ENCODE measurements around the gene RNASEH2A.

The RNASEH2A gene

GRCh38 chr19:12806242-12807081 is at the start of gene RNASEH2A:
RNASEH2A (plus strand) TSS chr19:12806584; CDS start chr19:12806674, 90 bp downstream.
- DNase-seq (ENCODE audit: low spot score) = peak; percentile 83

DNA sequence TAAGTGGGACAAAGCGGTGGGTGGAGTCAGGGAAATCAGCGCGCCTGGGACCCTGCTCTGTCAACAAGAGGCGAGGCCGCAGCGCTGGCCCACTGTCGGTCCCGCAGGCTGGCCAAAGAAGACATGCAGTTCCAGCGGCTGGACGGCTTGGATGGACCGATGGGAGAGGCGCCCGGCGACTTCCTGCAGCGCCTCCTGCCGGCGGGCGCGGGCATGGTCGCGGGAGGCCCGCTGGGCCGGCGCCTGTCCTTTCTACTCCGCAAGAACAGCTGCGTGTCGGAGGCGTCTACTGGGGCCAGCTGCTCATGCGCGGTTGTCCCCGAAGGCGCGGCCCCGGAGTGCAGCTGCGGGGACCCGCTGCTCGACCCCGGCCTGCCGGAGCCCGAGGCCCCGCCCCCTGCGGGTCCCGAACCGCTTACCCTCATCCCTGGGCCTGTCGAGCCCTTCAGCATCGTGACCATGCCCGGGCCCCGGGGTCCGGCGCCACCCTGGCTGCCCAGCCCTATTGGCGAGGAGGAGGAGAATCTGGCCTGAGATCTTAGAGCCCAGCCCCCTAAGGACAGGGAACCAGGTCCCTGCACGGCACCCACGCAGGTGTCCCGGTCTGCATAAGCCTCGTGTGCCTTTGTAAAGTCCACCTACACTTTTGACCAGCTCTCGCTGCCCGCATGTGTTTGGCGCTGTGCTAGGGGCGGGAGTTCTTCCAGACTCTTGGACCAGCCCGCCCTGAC is 48.7 kb upstream of the RNASEH2A start:
- DNase-seq (ENCODE audit: low spot score) = peak; percentile 85

GRCh38 chr19:12759686-12760085 is 46.7 kb upstream of the RNASEH2A start:
- DNase-seq (ENCODE audit: low spot score) = no peak

DNA sequence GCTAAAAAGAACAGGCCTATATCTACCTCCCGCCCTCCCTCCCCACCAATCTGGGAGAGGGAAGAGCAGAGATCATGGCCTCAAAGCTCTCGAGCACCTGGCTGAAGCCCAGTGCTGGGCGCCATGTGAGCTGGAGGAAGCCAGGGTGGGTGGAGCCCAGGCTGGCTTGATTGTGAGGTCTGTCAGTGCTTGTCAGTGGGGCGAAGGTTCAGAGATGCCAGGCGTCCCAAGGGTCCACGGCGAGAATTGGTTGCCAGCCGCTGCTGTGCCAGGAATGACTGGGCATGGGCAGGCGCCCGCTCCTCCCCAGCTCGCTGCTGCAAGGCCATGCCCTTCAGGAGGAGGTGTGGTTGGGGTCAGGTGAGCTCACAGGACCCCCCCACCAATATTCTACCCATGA is 43.3 kb upstream of the RNASEH2A start:
- no peak for DNase-seq (ENCODE audit: low spot score)

DNA sequence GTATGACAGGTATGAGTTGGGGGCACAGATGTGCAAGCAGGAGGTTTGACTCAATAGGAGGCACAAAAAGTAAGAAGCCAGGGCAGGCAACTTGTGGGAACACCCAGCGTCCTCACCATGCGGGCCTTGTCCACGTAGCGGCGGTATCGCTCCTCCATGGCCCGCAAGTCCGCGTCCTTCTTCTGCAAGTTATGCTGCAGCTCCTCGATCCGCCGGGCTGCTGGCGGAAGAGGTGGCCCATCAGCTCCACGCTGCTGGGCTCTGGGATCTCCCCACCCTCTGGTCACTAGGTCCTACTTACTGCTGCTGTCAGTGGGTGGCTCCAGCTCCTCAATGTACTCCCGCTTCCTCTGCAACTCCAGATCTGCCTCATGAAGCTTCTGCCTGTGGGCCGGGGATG is 41.7 kb upstream of the RNASEH2A start:
- DNase-seq (ENCODE audit: low spot score) = no peak

DNA sequence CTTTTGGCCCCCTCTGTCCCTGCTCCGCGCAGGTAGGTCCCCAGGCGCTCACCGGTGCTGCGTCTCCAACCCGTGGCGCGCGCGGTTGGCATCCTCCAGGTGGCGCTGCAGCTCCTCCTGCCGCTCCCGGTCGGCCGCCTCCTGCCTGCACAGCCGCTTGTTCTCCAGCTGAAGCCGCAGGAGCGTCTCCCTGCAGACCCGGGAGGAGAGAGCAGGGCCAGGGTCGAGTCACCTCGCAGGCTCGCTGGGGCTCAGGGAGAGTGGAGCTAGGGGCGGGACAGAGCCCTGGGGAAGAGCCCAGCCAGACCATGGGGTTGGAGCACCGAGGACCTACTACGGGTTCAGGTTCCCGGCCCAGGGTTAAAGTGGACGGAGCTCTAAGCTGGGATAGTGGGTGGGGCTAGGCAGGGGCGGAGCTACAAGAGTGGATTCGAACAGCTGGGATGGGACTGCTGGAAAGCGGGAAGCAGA is 40.3 kb upstream of the RNASEH2A start:
- DNase-seq (ENCODE audit: low spot score) = peak; percentile 91

DNA sequence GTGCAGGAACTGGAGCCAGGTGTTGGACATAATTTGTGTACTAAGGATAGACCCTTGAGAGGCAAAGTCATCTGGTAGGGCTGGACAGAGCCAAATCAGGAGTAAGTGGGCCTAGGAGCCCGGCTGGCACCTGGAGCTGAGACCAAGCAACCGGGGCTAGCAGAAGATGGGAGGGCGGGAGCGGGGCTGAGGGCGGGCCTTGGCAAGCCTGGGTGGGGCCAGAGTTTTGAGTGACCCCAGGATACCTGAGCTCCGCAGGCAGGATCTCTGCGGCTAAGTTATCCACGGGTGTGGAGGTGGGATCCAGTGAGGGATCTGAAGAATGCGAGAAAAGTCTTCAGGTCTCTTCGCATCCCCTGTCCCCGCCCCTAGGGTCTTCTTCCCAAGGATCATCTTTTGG is 39.2 kb upstream of the RNASEH2A start:
- DNase-seq (ENCODE audit: low spot score) = no peak

DNA sequence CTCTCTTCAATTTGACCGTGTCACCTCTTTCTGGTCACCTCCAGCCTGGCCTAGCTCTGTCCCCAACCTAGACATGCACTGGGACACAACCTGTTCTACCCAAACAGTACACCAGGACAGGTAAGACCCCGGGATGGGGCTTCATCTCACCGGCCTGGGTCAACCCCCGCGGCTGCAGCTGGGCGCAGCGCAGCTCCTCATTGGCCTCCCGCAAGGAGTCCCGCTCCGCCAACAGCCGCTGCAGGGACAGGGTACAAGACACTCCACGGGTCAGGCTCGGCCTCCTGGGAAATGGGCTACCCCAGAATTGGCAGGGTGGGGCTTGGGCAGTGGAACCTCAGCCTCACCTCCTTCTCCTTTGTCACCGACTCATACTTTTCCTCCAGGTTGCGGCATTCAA is 38.7 kb upstream of the RNASEH2A start:
- DNase-seq (ENCODE audit: low spot score) = no peak

GRCh38 chr19:12769689-12770088 is 36.7 kb upstream of the RNASEH2A start:
- no peak for DNase-seq (ENCODE audit: low spot score)

GRCh38 chr19:12770922-12771321 is 35.5 kb upstream of the RNASEH2A start:
- DNase-seq (ENCODE audit: low spot score) = no peak

- DNase-seq (ENCODE audit: low spot score) = no peak
Observed at GRCh38 chr19:12772323-12772722, 34.1 kb upstream of the RNASEH2A start.

GRCh38 chr19:12773571-12773970 is 32.8 kb upstream of the RNASEH2A start:
- no peak for DNase-seq (ENCODE audit: low spot score)

- DNase-seq (ENCODE audit: low spot score) = no peak
Observed at GRCh38 chr19:12774588-12775555, 31.5 kb upstream of the RNASEH2A start, which contains the start of gene HOOK2. HOOK2 (minus strand) TSS chr19:12775552; CDS start chr19:12775449, 103 bp downstream.

DNA sequence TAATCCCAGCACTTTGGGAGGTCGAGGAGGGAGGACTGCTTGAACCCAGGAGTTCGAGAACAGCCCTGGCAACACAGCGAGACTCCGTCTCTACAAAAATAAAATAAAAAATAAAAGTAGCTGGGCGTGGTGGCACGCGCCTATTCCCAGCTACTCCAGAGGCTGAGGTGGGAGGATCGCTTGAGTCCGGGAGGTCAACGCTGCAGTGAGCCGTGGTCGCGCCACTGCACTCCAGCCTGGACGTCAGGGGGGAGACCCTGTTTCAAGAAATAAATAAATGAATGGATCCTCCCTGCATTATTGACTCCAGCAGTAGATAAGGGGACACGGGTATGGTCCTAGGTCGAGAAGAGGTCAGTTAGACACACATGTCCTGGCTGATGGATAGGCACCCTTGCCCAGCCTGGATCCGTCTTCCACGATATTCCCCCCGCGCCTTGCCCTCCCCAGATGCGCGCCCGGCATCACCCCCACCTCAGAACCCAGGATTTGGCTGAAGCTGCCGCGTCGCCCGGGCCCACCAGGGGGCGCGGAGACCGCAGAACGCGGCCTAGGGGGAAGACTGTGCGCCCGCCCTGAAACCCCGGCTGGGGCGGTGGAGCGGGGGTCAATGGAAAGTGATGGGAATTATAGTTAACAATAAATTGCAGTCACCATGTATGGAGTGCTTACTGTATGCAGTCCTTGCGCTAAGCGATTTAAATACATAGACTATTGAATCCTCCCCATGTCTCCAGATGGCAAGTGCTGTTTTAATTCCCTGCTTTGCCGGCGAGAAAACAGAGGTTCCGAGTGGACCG is 29.0 kb upstream of the RNASEH2A start:
- DNase-seq (ENCODE audit: low spot score) = peak; percentile 82

DNA sequence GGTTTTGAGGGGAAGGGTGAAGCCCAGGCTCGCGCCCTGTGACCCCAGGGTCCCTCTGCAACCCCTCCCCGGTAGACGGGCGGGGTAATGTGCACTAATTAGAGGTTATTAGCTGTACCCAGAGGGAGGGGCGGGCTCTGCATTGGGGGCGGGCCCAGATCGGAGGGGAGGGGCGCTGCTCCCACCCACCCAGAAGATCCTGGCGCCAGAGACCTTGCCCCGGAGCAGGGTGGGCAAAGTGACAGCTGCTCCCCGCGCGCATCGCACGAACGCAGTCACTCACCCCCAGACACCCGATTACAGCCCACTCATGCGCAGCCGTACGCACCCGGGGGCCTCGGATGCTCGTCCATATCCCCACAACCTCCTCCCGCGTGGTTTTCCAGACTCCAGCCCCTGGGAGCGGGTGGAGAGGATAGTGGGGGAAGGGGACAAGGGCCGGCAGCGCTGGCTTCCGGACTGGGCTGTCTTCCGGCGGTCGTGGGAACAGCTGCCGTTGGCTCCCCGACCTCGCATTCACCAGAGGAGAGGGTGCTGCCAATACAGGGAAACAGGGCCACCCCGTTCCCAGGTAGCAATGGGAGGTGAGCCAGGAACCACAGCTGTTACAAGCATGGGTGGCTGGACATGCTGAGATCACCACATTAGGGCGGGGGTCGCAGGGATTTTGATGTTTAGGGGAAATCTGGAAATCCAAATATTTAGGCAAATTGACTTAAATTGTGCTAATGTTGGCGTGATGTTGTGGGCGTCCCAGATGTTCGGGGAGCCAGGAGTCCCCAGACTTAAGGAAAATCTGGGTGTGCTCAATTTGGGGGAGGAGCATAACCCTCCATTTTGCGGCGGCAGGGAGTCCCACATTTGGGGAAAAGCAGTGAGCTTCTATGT is 28.1 kb upstream of the RNASEH2A start:
- peak; percentile 67 for DNase-seq (ENCODE audit: low spot score)

- DNase-seq (ENCODE audit: low spot score) = no peak
Observed at GRCh38 chr19:12778905-12779161, 27.6 kb upstream of the RNASEH2A start.

DNA sequence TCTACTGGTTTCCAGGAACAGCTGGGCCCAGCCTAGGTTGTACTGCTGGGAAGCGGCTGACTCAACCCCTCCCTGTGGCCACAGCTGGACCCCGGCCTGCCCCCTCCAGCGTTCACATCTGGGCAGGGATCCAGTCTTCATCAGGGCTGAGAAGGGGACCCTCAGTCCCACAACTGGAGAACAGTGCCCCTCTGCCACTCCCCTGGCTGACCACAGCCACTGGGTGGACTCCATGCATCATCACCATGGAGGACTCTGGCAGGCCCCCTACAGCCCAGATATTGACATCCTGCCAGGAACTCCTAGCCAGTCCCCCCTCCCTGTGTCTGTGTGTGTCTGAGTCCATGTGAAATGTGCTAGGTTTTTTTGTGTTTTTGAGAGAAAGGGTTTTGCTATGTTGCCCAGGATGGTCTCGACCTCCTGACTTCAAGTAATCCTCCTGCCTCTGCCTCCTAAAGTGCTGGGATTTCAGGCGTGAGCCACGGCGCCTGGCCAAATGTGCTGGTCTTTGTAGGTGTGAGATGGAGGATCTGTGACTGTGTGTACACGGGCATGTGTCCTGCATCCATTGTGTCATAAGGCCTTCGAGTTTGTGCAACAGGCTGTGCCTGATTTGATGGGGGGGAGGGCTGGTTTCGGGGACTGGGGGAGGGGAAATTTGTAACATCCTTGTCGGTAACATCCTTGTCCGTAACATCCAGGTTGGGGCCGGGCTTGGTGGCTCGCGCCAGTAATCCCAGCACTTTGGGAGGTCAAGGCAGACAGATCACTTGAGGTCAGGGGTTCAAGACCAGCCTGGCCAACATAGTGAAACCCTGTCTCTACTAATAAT is 27.0 kb upstream of the RNASEH2A start:
- DNase-seq (ENCODE audit: low spot score) = no peak

DNA sequence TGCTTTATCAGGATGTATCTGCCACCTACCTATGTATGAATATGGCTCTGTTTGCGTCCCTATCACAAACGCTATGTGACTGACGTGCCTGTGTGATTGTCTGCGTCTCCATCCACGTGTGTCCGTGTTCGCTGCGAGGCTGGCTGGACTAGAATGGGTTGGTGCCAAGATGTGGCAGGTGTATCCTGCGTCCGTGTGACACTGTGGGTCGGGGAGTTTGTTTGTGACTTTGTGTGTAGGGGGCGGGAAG is 24.3 kb upstream of the RNASEH2A start:
- no peak for DNase-seq (ENCODE audit: low spot score)

DNA sequence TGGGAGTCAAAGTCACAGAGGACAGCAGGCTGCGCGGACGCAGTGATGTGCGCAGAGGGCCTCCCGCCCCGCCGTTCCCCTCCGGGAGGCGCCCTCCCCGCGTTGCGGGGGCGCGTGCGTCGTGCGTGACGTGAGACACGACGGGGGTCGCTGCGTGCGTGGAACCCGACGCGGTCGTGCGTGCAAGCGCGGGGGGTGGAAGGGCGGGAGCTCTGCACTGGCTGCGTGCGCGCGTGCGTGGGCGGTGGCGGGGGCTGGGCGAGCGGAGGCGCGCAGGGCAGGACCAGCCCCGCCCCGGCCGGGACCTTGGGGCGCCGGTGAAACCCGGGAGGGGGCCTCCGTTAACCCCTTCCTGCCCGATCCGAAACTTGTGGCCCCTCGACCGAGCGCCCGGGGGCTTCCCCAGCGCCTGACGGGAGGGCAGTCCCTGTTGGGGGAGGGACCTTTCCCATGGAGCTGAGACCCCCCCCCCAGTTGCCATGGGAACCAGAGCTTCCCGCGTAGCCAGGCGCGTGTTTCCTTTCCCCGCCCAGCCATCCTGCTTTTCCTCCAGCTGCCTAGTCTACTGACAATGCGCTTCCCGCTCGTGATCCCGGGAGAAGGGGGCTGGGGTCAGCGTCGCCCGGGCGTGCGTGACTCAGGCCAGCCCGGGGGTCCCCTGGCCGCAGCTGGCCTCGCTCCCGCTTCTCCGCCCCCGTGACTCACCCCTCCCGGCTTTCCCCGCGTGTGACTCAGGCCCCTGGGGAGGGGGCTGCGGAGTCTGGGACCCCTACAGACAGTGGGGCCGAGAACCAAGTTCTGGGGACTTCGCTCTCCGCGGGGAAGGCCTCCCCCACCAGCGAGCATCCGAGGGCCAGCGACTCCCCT is 23.7 kb upstream of the RNASEH2A start:
- peak; percentile 64 for DNase-seq (ENCODE audit: low spot score)

All from HuH-7 (cell line).